ENCODE data around the gene ACO2. TPM values are rescaled to one million over a fixed set of nuclear protein-coding genes. Genes with fewer than 3 reads are reported as not detected.

Gene ACO2
- total RNA-seq, 6 experiments from 2014 or later: 72.3 to 87.4 (median 78.7) TPM

GRCh38 chr22:41560095-41560471 lies 91.2 kb downstream of the ACO2 start:
- TF ChIP-seq CTCF (IDR thresholded peaks at IDR 0.05): no peak
- peak overlapping the region; percentile 86; the same call in 1 of the 2 replicates for H3K4me3 Mint-ChIP-seq

GRCh38 chr22:41561335-41561734 lies 92.4 kb downstream of the ACO2 start:
- H3K9me3 Mint-ChIP-seq: no peaks in the 10 kb centered on the region
- no peak for TF ChIP-seq CTCF (IDR thresholded peaks at IDR 0.05)
- peak overlapping the region; percentile 86 for H3K4me3 Mint-ChIP-seq
- peaks cover 75% of the 10 kb centered on the region for H3K4me1 Mint-ChIP-seq (ENCODE audit: low read depth)
- no peak for DNase-seq
- no peaks in the 10 kb centered on the region for H3K36me3 Mint-ChIP-seq (ENCODE audit: low read depth)
- peaks cover 3% of the 10 kb centered on the region for H3K27me3 Mint-ChIP-seq (ENCODE audit: insufficient read depth)
- H3K27ac Mint-ChIP-seq: peak overlapping the region; percentile 68; the same call in 1 of the 2 replicates

More at GRCh38 chr22:41560095-41560471, 91.2 kb downstream of the ACO2 start:
- peaks cover 2% of the 10 kb centered on the region for H3K27me3 Mint-ChIP-seq (ENCODE audit: insufficient read depth)
- H3K36me3 Mint-ChIP-seq (ENCODE audit: low read depth): no peaks in the 10 kb centered on the region
- no peaks in the 10 kb centered on the region for H3K9me3 Mint-ChIP-seq
- no peak overlapping the region for H3K27ac Mint-ChIP-seq
- H3K4me1 Mint-ChIP-seq (ENCODE audit: low read depth): peaks cover 69% of the 10 kb centered on the region
- DNase-seq: no peak

- Mint-ChIP-seq H3K36me3 (ENCODE audit: low read depth) (no peaks in the 10 kb centered on the region), H3K27me3 (ENCODE audit: insufficient read depth) (peaks cover 3% of the 10 kb centered on the region), H3K9me3 (no peaks in the 10 kb centered on the region), H3K4me3 (peak overlapping the region; percentile 86; the same call in 1 of the 2 replicates), H3K4me1 (ENCODE audit: low read depth) (peaks cover 71% of the 10 kb centered on the region), H3K27ac (no peak overlapping the region)
- DNase-seq: no peak
- TF ChIP-seq CTCF (IDR thresholded peaks at IDR 0.05): no peak
Observed at GRCh38 chr22:41561788-41562187, 92.9 kb downstream of the ACO2 start.

GRCh38 chr22:41562461-41562860 lies 93.5 kb downstream of the ACO2 start:
- H3K27me3 Mint-ChIP-seq (ENCODE audit: insufficient read depth): peaks cover 3% of the 10 kb centered on the region
- H3K4me1 Mint-ChIP-seq (ENCODE audit: low read depth): peaks cover 64% of the 10 kb centered on the region
- H3K36me3 Mint-ChIP-seq (ENCODE audit: low read depth): no peaks in the 10 kb centered on the region
- peak; percentile 24 for TF ChIP-seq CTCF (IDR thresholded peaks at IDR 0.05)
- peak overlapping the region; percentile 84 for H3K27ac Mint-ChIP-seq
- no peak for DNase-seq
- no peaks in the 10 kb centered on the region for H3K9me3 Mint-ChIP-seq
- H3K4me3 Mint-ChIP-seq: peak overlapping the region; percentile 86

- DNase-seq: peak; percentile 76
- Mint-ChIP-seq H3K27ac (peak overlapping the region; percentile 84), H3K36me3 (ENCODE audit: low read depth) (no peaks in the 10 kb centered on the region), H3K9me3 (no peaks in the 10 kb centered on the region), H3K4me1 (ENCODE audit: low read depth) (peaks cover 59% of the 10 kb centered on the region), H3K4me3 (peak overlapping the region; percentile 86), H3K27me3 (ENCODE audit: insufficient read depth) (peaks cover 3% of the 10 kb centered on the region)
- TF ChIP-seq CTCF (IDR thresholded peaks at IDR 0.05): no peak
Observed at GRCh38 chr22:41563051-41563711, 94.3 kb downstream of the ACO2 start.

All from HFFc6 (cell line).